K562 (cell line): Measurements from ENCODE around the gene IL17REL. TPM values are rescaled to one million over a fixed set of nuclear protein-coding genes. Genes with fewer than 3 reads are reported as not detected.

Experiments
- ATAC-seq: fragments of 200-7000 bp; cut with Tn5 transposase; 3 replicates; pipeline ENCODE4 v1.9.1; 2020; ENCODE audit warnings: moderate library complexity
- BruUV-seq: library from RNA; stranded (reverse); fragments of 400-500 nt; replicated peaks from 2 replicates; lab custom pipeline; 2021; lab: Mats Ljungman, UMichigan
- CTCF ChIA-PET: fragments of 300-600 bp; formaldehyde crosslinking; extraction: SDS; loops from one replicate; lab custom pipeline; 2021; ENCODE audit warnings: low intra/inter-chr PET ratio; lab: Yijun Ruan, JAX
- POLR2A ChIA-PET: fragments of 300-600, 350-650 bp; sonication (Branson Sonifier 250); formaldehyde crosslinking; extraction: SDS; loops from one replicate; lab custom pipeline; 2021; ENCODE audit warnings: antibody characterized with exemption, inconsistent platforms; lab: Yijun Ruan, JAX
- DNase-seq, 4 experiments: peaks; one replicate each; pipeline versions ENCODE4 v3.0.0 to v3.0.0-alpha.2; 2011 to 2018; ENCODE audit warnings: low spot score in 3 of 4, mixed read lengths in 3 of 4; ENCODE audit errors: extremely low read depth in 1 of 4
- FAIRE-seq: peaks from 2 replicates; lab custom pipeline; 2011; peaks lifted over from hg19 to GRCh38; lab: Jason Lieb, UNC
- H2AFZ ChIP-seq: 2 replicates; pipeline ENCODE4 v1.6.0; 2011; ENCODE audit warnings: low read depth, low read length, control low read depth, inconsistent platforms
- H3K27ac ChIP-seq: fragments of 200-600 bp; 3 replicates; pipeline ENCODE4 v1.8.0; 2011; ENCODE audit warnings: low read depth, mild to moderate bottlenecking, control low read depth, inconsistent platforms, low read length, moderate library complexity, mixed read lengths; ENCODE audit errors: extremely low read depth
- H3K27me3 ChIP-seq, 2 experiments: fragments of 300-600 bp in 1 of 2; 2 replicates in 1 of 2; 3 replicates in 1 of 2; pipeline versions ENCODE4 v1.6.0 to v1.8.0; 2011; ENCODE audit warnings: inconsistent platforms in 2 of 2, low read length in 2 of 2, mild to moderate bottlenecking in 1 of 2, mixed read lengths in 1 of 2, moderate library complexity in 1 of 2; ENCODE audit not compliant: control insufficient read depth in 2 of 2, insufficient read depth in 2 of 2
- H3K36me3 ChIP-seq: fragments of 300-600 bp; 3 replicates; pipeline ENCODE4 v1.8.0; 2011; ENCODE audit warnings: mild to moderate bottlenecking, low read length, inconsistent platforms; ENCODE audit not compliant: control insufficient read depth, insufficient read depth
- H3K4me1 ChIP-seq, 2 experiments: fragments of 200-600 bp in 1 of 2; replicated peaks in 1 of 2; 2 replicates in 1 of 2; 3 replicates in 1 of 2; pipeline versions ENCODE4 v1.5.1 to v1.8.0; 2011; ENCODE audit warnings: inconsistent platforms in 2 of 2, low read length in 2 of 2, mild to moderate bottlenecking in 1 of 2, mixed read lengths in 1 of 2, moderate library complexity in 1 of 2; ENCODE audit not compliant: control insufficient read depth in 2 of 2, insufficient read depth in 2 of 2
- H3K4me2 ChIP-seq: 2 replicates; pipeline ENCODE4 v1.6.1; 2011; ENCODE audit warnings: low read length, control low read depth, inconsistent platforms, mixed read lengths; ENCODE audit not compliant: insufficient read depth
- H3K4me3 ChIP-seq: fragments of 200-600 bp; sonication (generic), shearing (Covaris generic); 2 replicates; pipeline ENCODE4 v1.5.1; 2016; ENCODE audit warnings: control low read depth, inconsistent platforms
- H3K79me2 ChIP-seq: fragments of 200-600 bp; 3 replicates; pipeline ENCODE4 v1.8.0; 2011; ENCODE audit warnings: low read length, inconsistent platforms; ENCODE audit not compliant: control insufficient read depth, insufficient read depth
- H3K9ac ChIP-seq, 2 experiments: 2 replicates each; pipeline versions ENCODE4 v1.6.0 to v1.6.1; 2011; ENCODE audit warnings: low read depth in 2 of 2, low read length in 2 of 2, control low read depth in 1 of 2, inconsistent platforms in 1 of 2, mild to moderate bottlenecking in 1 of 2, mixed read lengths in 1 of 2; ENCODE audit not compliant: insufficient read depth in 1 of 2
- H3K9me1 ChIP-seq: one replicate; pipeline ENCODE4 v1.6.0; 2011; ENCODE audit warnings: inconsistent platforms, mild to moderate bottlenecking, low read length, moderate library complexity; ENCODE audit not compliant: control insufficient read depth, insufficient read depth
- H3K9me3 ChIP-seq: replicated peaks from 2 replicates; pipeline ENCODE4 v1.5.1; 2011; ENCODE audit warnings: low read depth, low read length, inconsistent platforms; ENCODE audit not compliant: control insufficient read depth, insufficient read depth
- H4K20me1 ChIP-seq: replicated peaks from 2 replicates; pipeline ENCODE4 v1.6.1; 2011; ENCODE audit warnings: low read length, inconsistent platforms, mixed read lengths; ENCODE audit not compliant: control insufficient read depth, insufficient read depth
- PTRF ChIP-seq: fragments of 450-650 bp; IDR thresholded peaks from 2 replicates; pipeline ENCODE4 v1.6.1; 2016; ENCODE audit warnings: mild to moderate bottlenecking, missing genetic modification characterization, missing compliant biosample characterization
- RBM15 ChIP-seq: fragments of 200-400 bp; formaldehyde crosslinking; IDR thresholded peaks from 2 replicates; pipeline ENCODE4 v1.6.1; 2018; ENCODE audit warnings: mild to moderate bottlenecking, low read length, moderate library complexity; ENCODE audit not compliant: insufficient read depth
- SMAD3 ChIP-seq: fragments of 450-650 bp; formaldehyde crosslinking; conservative IDR thresholded peaks from 2 replicates; pipeline ENCODE4 v1.4.0; 2020; ENCODE audit warnings: mild to moderate bottlenecking
- SNIP1 ChIP-seq: fragments of 450-650 bp; IDR thresholded peaks from 2 replicates; pipeline ENCODE4 v1.7.1; 2017; ENCODE audit warnings: low read depth, mild to moderate bottlenecking
- TAF1 ChIP-seq: IDR thresholded peaks from 2 replicates; pipeline ENCODE4 v1.6.1; 2011; ENCODE audit warnings: mild to moderate bottlenecking, low read length, moderate library complexity; ENCODE audit not compliant: insufficient read depth, control insufficient read depth, severe bottlenecking; ENCODE audit errors: extremely low read depth
- ZNF134 ChIP-seq: fragments of 250-450 bp; sonication (Bioruptor Pico); conservative IDR thresholded peaks from 2 replicates; pipeline ENCODE4 v1.4.0; 2020
- ZNF165 ChIP-seq: fragments of 250-450 bp; sonication (Bioruptor Pico); IDR thresholded peaks from 2 replicates; pipeline ENCODE4 v1.4.0; 2020; ENCODE audit warnings: borderline replicate concordance
- WGBS: fragments of 100-300 bp; shearing (Covaris generic); methylation state at CpG from one replicate; pipeline ENCODE4 v1.1.6; 2016; ENCODE audit warnings: low coverage, mixed read lengths; ENCODE audit not compliant: insufficient coverage; ENCODE audit errors: missing lambda C conversion rate; 5-methylcytosine and 5-hydroxymethylcytosine counted together
- in situ Hi-C: fragments of 300-500 bp; cut with MboI; formaldehyde crosslinking; loops from 4 replicates; pipeline ENCODE4 v1.15.0; 2018; ENCODE audit warnings: inconsistent platforms, mixed read lengths
- intact Hi-C: fragments of 100-400 bp; cut with micrococcal nuclease; formaldehyde crosslinking; loops from 2 replicates; pipeline ENCODE4 v1.14.2; 2022
- polyA plus RNA-seq, 8 experiments: library from polyadenylated mRNA; depleted of rRNA in 4 of 8; stranded (reverse) in 5 of 8; unstranded in 3 of 8; fragments of >200 nt; fragmentation: Nextera tagmentation in 2 of 8; fragmentation: Illumina TruSeq in 1 of 8; extraction: Ambion mirVana in 2 of 8; extraction: Trizol in 1 of 8; gene quantifications; 2 replicates each; pipeline versions ENCODE4 v1.2.1 to v1.2.3, GENCODE V29; 2011 to 2014; ENCODE audit warnings: inconsistent platforms in 1 of 8, missing spikeins in 1 of 8
- total RNA-seq, 7 experiments: library from RNA; depleted of rRNA in 6 of 7; stranded (reverse); fragments of >200 nt in 6 of 7; fragmentation: Illumina TruSeq in 2 of 7; extraction: Trizol in 2 of 7; gene quantifications; 2 replicates each; pipeline versions ENCODE4 v1.2.1 to v1.2.3, GENCODE V29; 2011 to 2021; ENCODE audit warnings: low replicate concordance in 1 of 7

IL17REL gene
- total and polyA plus RNA-seq, 9 of the 15 experiments (the other 6 are each of a cell fraction or from before 2014, with no cell fraction given), result 0.05 to 0.42 (median 0.11) TPM; not detected in 4

DNA sequence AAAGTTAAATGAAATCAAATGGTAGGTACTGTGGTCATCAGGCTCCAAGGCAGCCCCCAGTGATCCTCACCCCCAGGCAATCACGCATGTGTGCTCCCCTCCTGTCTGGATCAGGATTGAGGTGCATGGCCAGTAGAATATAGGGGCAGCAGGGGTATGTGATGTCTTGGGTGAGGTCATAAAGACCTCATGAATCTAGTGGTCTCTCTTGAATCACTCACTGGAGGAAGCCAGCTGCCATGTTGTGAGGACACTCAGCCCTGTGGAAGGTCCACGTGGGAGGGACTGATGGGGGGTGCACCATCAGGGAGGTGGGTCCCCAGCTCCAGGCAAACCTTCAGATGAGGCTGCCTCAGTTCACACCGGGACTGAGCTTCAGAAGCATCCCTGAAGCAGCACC lies 6.8 kb upstream of the IL17REL start:
- CTCF ChIA-PET, result no interaction called here
- no peak overlapping the region for H3K27ac ChIP-seq
- no peaks in the 10 kb centered on the region for H3K79me2 ChIP-seq
- no peak overlapping the region for H3K9ac ChIP-seq
- H3K9me3 ChIP-seq, result no peaks in the 10 kb centered on the region; the same call in 1 of the 2 replicates
- no TSS peak for BruUV-seq
- intact Hi-C loops (no loop called here), in situ Hi-C loops (no loop called here)
- H4K20me1 ChIP-seq, result no peaks in the 10 kb centered on the region
- H3K4me3 ChIP-seq, result no peak overlapping the region
- FAIRE-seq, result no peak
- H3K4me2 ChIP-seq, result no peak overlapping the region
- H3K9me1 ChIP-seq, result no peaks in the 10 kb centered on the region
- POLR2A ChIA-PET, result interaction anchor here (0.6 kb wide), 1 partner anchor 43 kb away, joined by 3 read pairs; no protein-coding TSS in a partner anchor
- peaks cover 0 to 25% of the 10 kb centered on the region in 2 experiments; a peak in 2 of 5 replicates for H3K4me1 ChIP-seq
- H2AFZ ChIP-seq, result no peak overlapping the region
- TF ChIP-seq ZNF165 (CRISPR knock-in tag) (no peak), SMAD3 (CRISPR knock-in tag) (no peak), RBM15 (no peak), TAF1 (no peak), ZNF134 (CRISPR knock-in tag) (no peak), PTRF (tag) (no peak), SNIP1 (no peak)
- no peaks in the 10 kb centered on the region for H3K36me3 ChIP-seq
- 11% methylated on average over 3 of the region's 3 CpGs for WGBS
- ATAC-seq, result no peak
- H3K27me3 ChIP-seq, result peaks cover 0 to 21% of the 10 kb centered on the region in 2 experiments; a peak in 3 of 5 replicates
- no peak for DNase-seq
